Measurements from ENCODE around the gene LYRM9. TPM values are rescaled to one million over a fixed set of nuclear protein-coding genes. Genes with fewer than 3 reads are reported as not detected.
"Not testable (repeated sequence)": the region's sequence is repeated elsewhere in the genome, so short reads cannot be mapped to it uniquely, and the experiment has no call there.

Gene LYRM9
- total and polyA plus RNA-seq, 12 donors = 18.7 to 116 (median 36.2) TPM

DNA sequence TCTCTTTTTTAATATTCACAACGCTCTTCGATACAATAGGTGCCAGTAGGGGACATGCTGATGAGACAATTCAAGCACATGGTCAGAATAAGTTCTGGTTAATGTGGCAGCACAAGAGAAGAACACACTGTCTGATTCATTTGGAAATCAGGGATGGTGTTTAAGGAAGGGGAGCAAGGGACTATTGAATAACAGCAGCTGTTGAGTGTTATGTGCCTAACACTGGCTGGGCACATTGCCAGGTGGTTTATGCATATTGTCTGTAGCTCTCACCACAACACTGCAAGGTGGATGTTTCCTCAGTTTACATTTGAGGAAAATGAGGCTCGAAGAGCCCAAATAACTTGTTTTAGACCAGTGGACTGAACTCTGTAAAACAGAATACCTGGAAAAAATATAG lies 44.2 kb downstream of the LYRM9 start:
- H3K4me3 ChIP-seq = no peak overlapping the region
- no peaks in the 10 kb centered on the region for H3K27me3 ChIP-seq
- H3K36me3 ChIP-seq (replicated peaks in 1 of 2) = no peaks in the 10 kb centered on the region
- no peaks in the 10 kb centered on the region for H3K9me3 ChIP-seq (replicated peaks in 1 of 3)
- no peaks in the 10 kb centered on the region for H3K4me1 ChIP-seq (replicated peaks in 1 of 2)
- DNase-seq = no peak
- TF ChIP-seq POLR2A (IDR thresholded peaks at IDR 0.05) = no peak
- TF ChIP-seq, protein P1, sequence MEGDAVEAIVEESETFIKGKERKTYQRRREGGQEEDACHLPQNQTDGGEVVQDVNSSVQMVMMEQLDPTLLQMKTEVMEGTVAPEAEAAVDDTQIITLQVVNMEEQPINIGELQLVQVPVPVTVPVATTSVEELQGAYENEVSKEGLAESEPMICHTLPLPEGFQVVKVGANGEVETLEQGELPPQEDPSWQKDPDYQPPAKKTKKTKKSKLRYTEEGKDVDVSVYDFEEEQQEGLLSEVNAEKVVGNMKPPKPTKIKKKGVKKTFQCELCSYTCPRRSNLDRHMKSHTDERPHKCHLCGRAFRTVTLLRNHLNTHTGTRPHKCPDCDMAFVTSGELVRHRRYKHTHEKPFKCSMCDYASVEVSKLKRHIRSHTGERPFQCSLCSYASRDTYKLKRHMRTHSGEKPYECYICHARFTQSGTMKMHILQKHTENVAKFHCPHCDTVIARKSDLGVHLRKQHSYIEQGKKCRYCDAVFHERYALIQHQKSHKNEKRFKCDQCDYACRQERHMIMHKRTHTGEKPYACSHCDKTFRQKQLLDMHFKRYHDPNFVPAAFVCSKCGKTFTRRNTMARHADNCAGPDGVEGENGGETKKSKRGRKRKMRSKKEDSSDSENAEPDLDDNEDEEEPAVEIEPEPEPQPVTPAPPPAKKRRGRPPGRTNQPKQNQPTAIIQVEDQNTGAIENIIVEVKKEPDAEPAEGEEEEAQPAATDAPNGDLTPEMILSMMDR (IDR thresholded peaks at IDR 0.05) = no peak
- intact Hi-C loops (cut with DNase I) = no loop called here
- H3K27ac ChIP-seq = no peak overlapping the region
- 89 to 95% (median 93%) methylated on average over 3 of the region's 3 CpGs for WGBS, 4 donors

DNA sequence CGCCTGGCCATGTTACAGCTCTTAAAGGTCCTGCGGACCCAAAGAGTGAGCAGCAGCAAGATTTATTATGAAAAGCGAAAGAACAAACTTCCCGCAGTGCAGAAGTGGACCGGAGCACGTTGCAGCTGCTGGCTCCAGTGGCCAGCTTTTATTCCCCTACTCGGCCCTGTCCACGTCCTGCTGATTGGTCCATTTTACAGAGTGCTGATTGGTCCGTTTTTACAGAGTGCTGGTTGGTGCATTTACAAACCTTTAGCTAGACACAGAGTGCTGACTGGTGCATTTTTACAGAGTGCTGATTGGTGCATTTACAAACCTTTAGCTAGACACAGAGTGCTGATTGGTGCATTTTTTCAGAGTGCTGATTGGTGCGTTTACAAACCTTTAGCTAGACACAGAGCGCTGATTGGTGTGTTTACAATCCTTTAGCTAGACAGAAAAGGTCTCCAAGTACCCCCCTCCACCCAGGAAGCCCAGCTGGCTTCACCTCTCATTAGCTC lies 46.3 kb downstream of the LYRM9 start:
- H3K9me3 ChIP-seq (replicated peaks in 1 of 3); DNase-seq; H3K27me3 ChIP-seq; H3K27ac ChIP-seq; H3K4me3 ChIP-seq; H3K4me1 ChIP-seq (replicated peaks in 1 of 2); intact Hi-C loops (cut with DNase I); H3K36me3 ChIP-seq (replicated peaks in 1 of 2): not testable (repeated sequence)
- WGBS, 4 donors = 81 to 93% (median 89%) methylated on average over 10 to 11 of the region's 11 CpGs

DNA sequence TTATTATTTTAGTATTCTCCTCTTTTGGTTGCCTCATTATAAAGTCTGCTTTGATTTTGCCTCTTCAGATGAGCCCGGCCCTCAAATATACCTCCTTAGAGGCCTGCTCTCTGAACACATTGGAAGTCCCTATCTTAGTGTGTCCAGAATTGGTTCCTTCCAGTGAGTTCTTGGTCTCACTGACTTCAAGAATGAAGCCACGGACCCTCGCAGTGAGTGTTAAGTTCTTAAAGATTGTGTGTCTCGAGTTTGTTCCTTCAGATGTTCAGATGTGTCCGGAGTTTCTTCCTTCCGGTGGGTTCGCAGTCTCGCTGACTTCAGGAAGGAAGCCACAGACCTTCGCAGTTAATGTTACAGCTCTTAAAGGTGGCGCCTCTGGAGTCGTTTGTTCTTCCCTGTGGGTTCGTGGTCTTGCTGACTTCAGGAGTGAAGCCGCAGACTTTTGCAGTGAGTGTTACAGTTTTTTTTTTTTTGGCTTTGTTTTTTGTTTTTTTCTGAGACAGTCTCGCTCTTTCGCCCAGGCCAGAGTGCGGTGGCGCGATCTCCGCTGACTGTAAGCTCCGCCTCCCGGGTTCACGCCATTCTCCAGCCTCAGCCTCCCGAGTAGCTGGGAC lies 47.0 kb downstream of the LYRM9 start:
- intact Hi-C loops (cut with DNase I) = no loop called here
- WGBS, 4 donors = 72 to 81% (median 77%) methylated on average over 23 of the region's 23 CpGs

DNA sequence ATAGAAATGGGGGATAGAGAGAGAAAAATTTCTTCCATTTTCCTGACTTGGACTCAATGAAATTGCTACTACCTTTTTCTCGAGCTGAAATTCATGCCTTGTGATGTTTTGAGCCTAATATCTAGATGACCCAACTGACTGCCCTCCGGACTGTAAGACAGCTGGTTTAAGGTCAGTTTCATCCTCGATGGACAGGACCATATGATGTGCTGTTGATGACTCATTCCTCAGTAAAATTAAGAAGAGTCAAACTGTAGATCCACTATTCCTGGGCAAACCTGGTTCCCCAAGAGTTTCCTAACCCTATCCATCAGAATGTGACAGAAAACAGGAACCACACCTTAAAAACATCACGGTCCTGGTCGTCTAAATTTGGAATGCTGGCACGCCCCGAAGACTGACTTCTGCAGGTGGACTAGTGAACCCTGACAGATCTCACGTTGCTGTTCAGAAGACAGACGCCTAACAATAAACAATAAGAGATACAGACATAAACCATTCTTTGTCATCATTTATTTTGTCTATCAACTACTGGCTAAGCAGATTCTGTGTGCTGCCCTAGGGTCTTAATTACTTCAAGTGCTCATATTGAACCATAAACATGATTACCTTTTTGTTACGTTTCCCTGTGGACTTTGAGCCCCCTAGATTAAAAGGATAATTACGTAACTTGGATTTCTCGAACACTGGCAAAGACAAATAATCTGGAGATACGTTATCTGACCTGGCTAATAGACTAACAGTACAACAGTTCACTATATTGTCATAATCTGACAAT lies 47.7 kb downstream of the LYRM9 start:
- DNase-seq = no peak
- H3K9me3 ChIP-seq (replicated peaks in 1 of 3) = no peaks in the 10 kb centered on the region
- H3K36me3 ChIP-seq (replicated peaks in 1 of 2) = no peaks in the 10 kb centered on the region
- H3K4me1 ChIP-seq (replicated peaks in 1 of 2) = no peaks in the 10 kb centered on the region
- no peaks in the 10 kb centered on the region for H3K27me3 ChIP-seq
- TF ChIP-seq, protein P1 (IDR thresholded peaks at IDR 0.05) = no peak
- no peak for TF ChIP-seq POLR2A (IDR thresholded peaks at IDR 0.05)
- intact Hi-C loops (cut with DNase I) = no loop called here
- H3K4me3 ChIP-seq = no peak overlapping the region
- no peak overlapping the region for H3K27ac ChIP-seq
- WGBS, 4 donors = 60 to 76% (median 68%) methylated on average over 13 of the region's 13 CpGs

More for the DNA sequence above, 47.0 kb downstream of the LYRM9 start:
- DNase-seq = no peak
- H3K4me3 ChIP-seq = no peak overlapping the region
- H3K27ac ChIP-seq = no peak overlapping the region
- no peaks in the 10 kb centered on the region for H3K36me3 ChIP-seq (replicated peaks in 1 of 2)
- H3K9me3 ChIP-seq (replicated peaks in 1 of 3) = no peaks in the 10 kb centered on the region
- H3K4me1 ChIP-seq (replicated peaks in 1 of 2) = no peaks in the 10 kb centered on the region
- no peaks in the 10 kb centered on the region for H3K27me3 ChIP-seq
- no peak for TF ChIP-seq POLR2A (IDR thresholded peaks at IDR 0.05)

DNA sequence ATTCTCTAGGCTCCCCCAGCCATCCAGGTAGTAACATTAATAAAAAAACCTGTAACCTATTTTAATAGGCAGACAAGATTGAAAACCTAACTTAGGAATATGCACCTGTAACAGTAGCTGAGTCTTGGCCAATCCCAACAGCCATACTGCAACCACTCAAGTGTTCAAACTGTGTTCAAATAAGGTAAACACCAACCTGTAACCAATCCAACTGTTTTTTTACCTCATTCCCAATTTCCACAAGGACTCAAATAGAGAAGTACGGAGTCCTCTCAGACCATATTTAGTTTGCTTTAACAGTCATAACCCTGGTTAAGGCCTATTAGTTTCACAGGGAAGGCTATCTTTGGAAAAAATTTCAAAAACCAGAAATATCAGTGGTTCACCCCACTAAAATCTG lies 52.5 kb downstream of the LYRM9 start:
- DNase-seq = no peak
- TF ChIP-seq, protein P1 (IDR thresholded peaks at IDR 0.05) = no peak
- TF ChIP-seq POLR2A (IDR thresholded peaks at IDR 0.05) = no peak
- intact Hi-C loops (cut with DNase I) = no loop called here

DNA sequence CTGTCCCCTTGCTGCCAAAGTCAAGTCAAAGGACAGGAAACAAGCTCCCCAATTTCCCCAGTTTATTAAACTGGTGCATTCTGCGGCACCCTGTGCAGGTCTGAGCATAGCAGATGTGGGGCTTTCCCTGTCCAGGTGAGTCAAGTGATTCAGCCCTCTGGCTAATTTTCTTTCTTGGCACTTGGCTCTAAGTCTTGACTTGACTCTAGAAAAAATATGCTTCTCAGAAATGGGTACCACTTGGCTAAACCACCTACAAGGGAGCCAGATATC lies 52.8 kb downstream of the LYRM9 start:
- no CpG with 5 or more reads among the region's 1 CpG for WGBS, 4 donors
- H3K27me3 ChIP-seq; H3K4me1 ChIP-seq (replicated peaks in 1 of 2); DNase-seq; H3K36me3 ChIP-seq (replicated peaks in 1 of 2); H3K27ac ChIP-seq; intact Hi-C loops (cut with DNase I); H3K4me3 ChIP-seq; H3K9me3 ChIP-seq (replicated peaks in 1 of 3): not testable (repeated sequence)

More for the DNA sequence above, 52.5 kb downstream of the LYRM9 start:
- H3K27ac ChIP-seq = no peak overlapping the region
- 89 to 100% (median 98%) methylated on average over 1 of the region's 1 CpG for WGBS, 4 donors
- H3K27me3 ChIP-seq = no peaks in the 10 kb centered on the region
- no peaks in the 10 kb centered on the region for H3K9me3 ChIP-seq (replicated peaks in 1 of 3)
- H3K4me3 ChIP-seq = no peak overlapping the region
- no peaks in the 10 kb centered on the region for H3K36me3 ChIP-seq (replicated peaks in 1 of 2)
- H3K4me1 ChIP-seq (replicated peaks in 1 of 2) = no peaks in the 10 kb centered on the region

DNA sequence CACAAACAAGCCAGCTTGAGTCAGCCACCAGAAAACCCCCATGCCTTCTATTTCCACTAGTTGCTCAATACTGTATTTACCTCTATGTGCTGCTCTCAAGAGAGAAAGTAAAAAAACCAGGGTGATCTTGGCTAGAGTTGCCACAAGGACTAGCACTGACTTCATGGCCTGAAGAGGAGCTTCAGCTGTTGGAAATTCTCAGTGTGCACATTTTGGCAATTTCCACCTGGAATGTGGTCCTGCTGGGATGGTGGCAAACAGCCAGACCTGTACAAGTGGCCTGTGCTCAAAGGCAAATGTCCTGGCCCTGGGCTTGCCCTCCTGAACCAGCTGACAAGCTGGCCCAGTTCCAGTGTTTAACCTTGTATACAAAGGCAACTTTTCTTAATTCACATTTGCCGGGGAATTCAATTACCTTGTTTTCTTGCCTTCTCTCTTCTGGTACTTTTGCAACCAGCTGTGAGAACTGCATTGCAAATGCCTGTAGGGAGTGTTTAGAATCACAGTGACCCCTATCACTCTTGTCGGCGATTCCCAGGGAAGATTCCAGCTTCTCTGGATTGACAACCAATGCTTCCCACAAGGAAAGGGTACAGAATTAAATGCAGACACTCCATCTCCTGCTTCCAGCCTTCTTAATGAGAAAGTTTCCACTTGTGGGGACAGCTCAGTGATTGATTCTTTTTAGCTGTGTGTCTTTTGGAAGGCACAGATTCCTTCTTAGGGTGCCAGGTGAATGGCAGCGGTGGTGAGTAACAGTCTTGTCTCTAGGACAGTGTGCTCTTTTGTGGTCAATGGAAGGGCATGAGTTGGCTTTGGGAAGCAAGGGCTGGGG lies 53.4 kb downstream of the LYRM9 start:
- H3K27ac ChIP-seq; H3K9me3 ChIP-seq (replicated peaks in 1 of 3); H3K36me3 ChIP-seq (replicated peaks in 1 of 2); H3K4me3 ChIP-seq; intact Hi-C loops (cut with DNase I); H3K27me3 ChIP-seq; H3K4me1 ChIP-seq (replicated peaks in 1 of 2): not testable (repeated sequence)
- 30 to 69% (median 38%) methylated on average over 1 to 2 of the region's 4 CpGs for WGBS, 4 donors
- peak in 1 of 7 donors; percentile 24 for DNase-seq

All from adrenal gland (tissue), 12 donors.